IMR-90 (cell line): ENCODE results near the gene ZDHHC14. TPM values are rescaled to one million over a fixed set of nuclear protein-coding genes. Genes with fewer than 3 reads are reported as not detected.

Source experiments
- ATAC-seq: fragments of 200-7000 bp; cut with Tn5 transposase; 2 replicates; pipeline ENCODE4 v1.9.1; 2020; ENCODE audit warnings: low read depth, mild to moderate bottlenecking, moderate library complexity
- BruUV-seq: library from RNA; stranded (reverse); fragments of 400-500 nt; replicated peaks from 2 replicates; lab custom pipeline; 2021; lab: Mats Ljungman, UMichigan
- CTCF ChIA-PET: fragments of 300-600 bp; formaldehyde crosslinking; extraction: SDS; loops from one replicate; lab custom pipeline; 2021; ENCODE audit warnings: antibody characterized with exemption; lab: Yijun Ruan, JAX
- POLR2A ChIA-PET: fragments of 300-600 bp; sonication (Branson Sonifier 250); formaldehyde crosslinking; loops from one replicate; lab custom pipeline; 2022; ENCODE audit warnings: antibody characterized with exemption; ENCODE audit not compliant: unreplicated experiment; lab: Charles Lee
- DNase-seq: peaks from one replicate; pipeline ENCODE4 v3.0.0; 2013
- H2AFZ ChIP-seq: replicated peaks from 2 replicates; pipeline ENCODE3; 2013; ENCODE audit warnings: low read length, mild to moderate bottlenecking; ENCODE audit not compliant: poor library complexity
- H2AK5ac ChIP-seq: 2 replicates; pipeline ENCODE4 v1.6.1; 2013; ENCODE audit warnings: low read depth, low read length, inconsistent platforms
- H2AK9ac ChIP-seq: replicated peaks from 2 replicates; pipeline ENCODE3; 2013; ENCODE audit warnings: mild to moderate bottlenecking, low read depth, low read length, moderate library complexity; ENCODE audit not compliant: poor library complexity
- H2BK120ac ChIP-seq: 2 replicates; pipeline ENCODE4 v1.6.1; 2013; ENCODE audit warnings: low read depth, low read length, inconsistent platforms
- H2BK15ac ChIP-seq: 3 replicates; pipeline ENCODE4 v1.6.1; 2013; ENCODE audit warnings: low read depth, low read length, inconsistent platforms
- H2BK20ac ChIP-seq: 2 replicates; pipeline ENCODE4 v1.6.1; 2013; ENCODE audit warnings: low read depth, mild to moderate bottlenecking, inconsistent platforms, low read length, moderate library complexity
- H2BK5ac ChIP-seq: 2 replicates; pipeline ENCODE4 v1.6.1; 2013; ENCODE audit warnings: mild to moderate bottlenecking, low read depth, low read length, inconsistent platforms; ENCODE audit not compliant: poor library complexity, severe bottlenecking
- H3K14ac ChIP-seq: replicated peaks from 2 replicates; pipeline ENCODE4 v1.6.1; 2013; ENCODE audit warnings: low read depth, low read length, inconsistent platforms
- H3K18ac ChIP-seq: 2 replicates; pipeline ENCODE4 v1.6.1; 2013; ENCODE audit warnings: low read depth, low read length, control low read depth
- H3K23ac ChIP-seq: 2 replicates; pipeline ENCODE4 v1.6.1; 2013; ENCODE audit warnings: low read depth, low read length, inconsistent platforms
- H3K27ac ChIP-seq: 2 replicates; pipeline ENCODE4 v1.5.1; 2013; ENCODE audit warnings: mild to moderate bottlenecking, control low read depth, low read length; ENCODE audit not compliant: insufficient read depth
- H3K27me3 ChIP-seq: 2 replicates; pipeline ENCODE4 v1.6.1; 2013; ENCODE audit warnings: low read length; ENCODE audit not compliant: control insufficient read depth, insufficient read depth
- H3K36me3 ChIP-seq: 2 replicates; pipeline ENCODE4 v1.6.1; 2013; ENCODE audit warnings: low read length, mixed read lengths; ENCODE audit not compliant: control insufficient read depth, insufficient read depth
- H3K4ac ChIP-seq: 2 replicates; pipeline ENCODE4 v1.6.1; 2013; ENCODE audit warnings: low read depth, low read length, inconsistent platforms
- H3K4me1 ChIP-seq: 2 replicates; pipeline ENCODE4 v1.6.1; 2013; ENCODE audit warnings: low read length, mixed read lengths; ENCODE audit not compliant: control insufficient read depth, insufficient read depth
- H3K4me2 ChIP-seq: 2 replicates; pipeline ENCODE4 v1.6.1; 2013; ENCODE audit warnings: low read depth, mild to moderate bottlenecking, control low read depth, low read length, moderate library complexity
- H3K4me3 ChIP-seq: 2 replicates; pipeline ENCODE4 v1.5.1; 2013; ENCODE audit warnings: low read depth, mild to moderate bottlenecking, control low read depth, low read length, moderate library complexity; ENCODE audit not compliant: insufficient read depth
- H3K56ac ChIP-seq: 2 replicates; pipeline ENCODE4 v1.6.1; 2013; ENCODE audit warnings: low read length, inconsistent platforms; ENCODE audit not compliant: insufficient read depth; ENCODE audit errors: extremely low read depth
- H3K79me1 ChIP-seq, 2 experiments: 2 replicates each; pipeline ENCODE4 v1.6.1; 2013; ENCODE audit warnings: low read length in 2 of 2, inconsistent platforms in 1 of 2, low read depth in 1 of 2
- H3K9ac ChIP-seq: 2 replicates; pipeline ENCODE4 v1.6.1; 2013; ENCODE audit warnings: low read depth, low read length, control low read depth
- H3K9me1 ChIP-seq: 2 replicates; pipeline ENCODE4 v1.6.1; 2013; ENCODE audit warnings: low read length, inconsistent platforms; ENCODE audit not compliant: insufficient read depth
- H3K9me3 ChIP-seq: 2 replicates; pipeline ENCODE4 v1.6.1; 2013; ENCODE audit warnings: low read length; ENCODE audit not compliant: control insufficient read depth, insufficient read depth
- H4K20me1 ChIP-seq: 2 replicates; pipeline ENCODE4 v1.6.1; 2013; ENCODE audit warnings: low read length, inconsistent platforms; ENCODE audit not compliant: insufficient read depth
- H4K5ac ChIP-seq: 2 replicates; pipeline ENCODE4 v1.6.1; 2013; ENCODE audit warnings: mild to moderate bottlenecking, low read depth, low read length, control low read depth
- H4K8ac ChIP-seq, 2 experiments: 2 replicates each; pipeline ENCODE4 v1.6.1; 2013; ENCODE audit warnings: low read depth in 2 of 2, low read length in 2 of 2, control low read depth in 1 of 2, inconsistent platforms in 1 of 2
- H4K91ac ChIP-seq: 2 replicates; pipeline ENCODE4 v1.6.1; 2013; ENCODE audit warnings: low read depth, low read length, inconsistent platforms; ENCODE audit not compliant: insufficient read depth
- BHLHE40 ChIP-seq: fragments of 150-350 bp; IDR thresholded peaks from 2 replicates; pipeline ENCODE4 v1.6.1; 2016; ENCODE audit warnings: mild to moderate bottlenecking, low read depth, low read length
- CEBPB ChIP-seq: IDR thresholded peaks from 2 replicates; pipeline ENCODE4 v1.6.1; 2012; ENCODE audit warnings: low read depth, low read length, improper control_type of control experiment
- CHD1 ChIP-seq: IDR thresholded peaks from 2 replicates; pipeline ENCODE4 v1.6.1; 2012; ENCODE audit warnings: low read depth, low read length, improper control_type of control experiment
- CTCF ChIP-seq: conservative IDR thresholded peaks from 2 replicates; pipeline ENCODE4 v1.5.1; 2012; ENCODE audit warnings: mild to moderate bottlenecking, low read depth, low read length, improper control_type of control experiment
- ELK1 ChIP-seq: fragments of 150-350 bp; IDR thresholded peaks from 2 replicates; pipeline ENCODE4 v1.6.1; 2016; ENCODE audit warnings: low read depth, mild to moderate bottlenecking, low read length, moderate library complexity, borderline replicate concordance
- FOS ChIP-seq: fragments of 150-350 bp; IDR thresholded peaks from 2 replicates; pipeline ENCODE4 v1.6.1; 2016; ENCODE audit warnings: low read depth, low read length
- MAFK ChIP-seq: IDR thresholded peaks from 2 replicates; pipeline ENCODE4 v1.6.1; 2012; ENCODE audit warnings: low read depth, low read length, improper control_type of control experiment
- MAZ ChIP-seq: IDR thresholded peaks from 2 replicates; pipeline ENCODE4 v1.6.1; 2012; ENCODE audit warnings: low read depth, mild to moderate bottlenecking, low read length, improper control_type of control experiment, moderate library complexity, borderline replicate concordance
- MXI1 ChIP-seq: IDR thresholded peaks from 2 replicates; pipeline ENCODE4 v1.6.1; 2012; ENCODE audit warnings: low read depth, mild to moderate bottlenecking, low read length, moderate library complexity, borderline replicate concordance
- NFE2L2 ChIP-seq: fragments of 150-350 bp; IDR thresholded peaks from 2 replicates; pipeline ENCODE4 v1.6.1; 2016; ENCODE audit warnings: low read depth, mild to moderate bottlenecking, low read length
- POLR2A ChIP-seq: IDR thresholded peaks from 2 replicates; pipeline ENCODE4 v1.6.1; 2012; ENCODE audit warnings: mild to moderate bottlenecking, low read depth, low read length
- RAD21 ChIP-seq: IDR thresholded peaks from 2 replicates; pipeline ENCODE4 v1.6.1; 2012; ENCODE audit warnings: low read length, improper control_type of control experiment
- RCOR1 ChIP-seq: IDR thresholded peaks from 2 replicates; pipeline ENCODE4 v1.6.1; 2012; ENCODE audit warnings: mild to moderate bottlenecking, low read length, improper control_type of control experiment; ENCODE audit not compliant: insufficient replicate concordance
- RFX5 ChIP-seq: IDR thresholded peaks from 2 replicates; pipeline ENCODE4 v1.8.0; 2012; ENCODE audit warnings: low read depth, mild to moderate bottlenecking, low read length, moderate library complexity
- SMC3 ChIP-seq: fragments of 150-350 bp; IDR thresholded peaks from 2 replicates; pipeline ENCODE4 v1.6.1; 2016; ENCODE audit warnings: low read depth, mild to moderate bottlenecking, antibody characterized with exemption, low read length, moderate library complexity
- USF2 ChIP-seq: fragments of 150-350 bp; IDR thresholded peaks from 2 replicates; pipeline ENCODE4 v1.6.1; 2017; ENCODE audit warnings: mild to moderate bottlenecking, antibody characterized with exemption, low read length, low read depth
- WGBS, 2 experiments: methylation state at CpG; one replicate each; pipeline versions ENCODE4 v1.1.5 to v1.1.7; 2013; ENCODE audit warnings: missing lambda C conversion rate in 2 of 2; ENCODE audit not compliant: insufficient read length in 1 of 2; ENCODE audit errors: extremely low coverage in 2 of 2; 5-methylcytosine and 5-hydroxymethylcytosine counted together
- dilution Hi-C: fragments of 300-500 bp; cut with HindIII; formaldehyde crosslinking; loops from one replicate; pipeline ENCODE4 v1.14.3; 2018; ENCODE audit warnings: low sequenced_read_pairs; ENCODE audit not compliant: unreplicated experiment
- in situ Hi-C: fragments of 300-500 bp; cut with MboI; formaldehyde crosslinking; loops from 3 replicates; pipeline ENCODE4 v1.14.3; 2019; ENCODE audit warnings: low sequenced_read_pairs, inconsistent platforms, mixed read lengths
- intact Hi-C: fragments of 100-400 bp; cut with micrococcal nuclease; formaldehyde crosslinking; loops from 2 replicates; pipeline ENCODE4 v1.10.0; 2022
- polyA plus RNA-seq, 3 experiments: library from polyadenylated mRNA; depleted of rRNA; stranded (reverse); fragments of >200 nt; gene quantifications; 2 replicates each; pipeline ENCODE4 v1.2.3, GENCODE V29; 2012; ENCODE audit warnings: low replicate concordance in 1 of 3
- total RNA-seq: library from RNA; depleted of rRNA; stranded (reverse); fragments of >200 nt; gene quantifications from 2 replicates; pipeline ENCODE4 v1.2.3, GENCODE V29; 2012

ZDHHC14 gene
- total and polyA plus RNA-seq, 2 of the 4 experiments (the other 2 are of a cell fraction): 0.90 to 2.0 TPM

DNA sequence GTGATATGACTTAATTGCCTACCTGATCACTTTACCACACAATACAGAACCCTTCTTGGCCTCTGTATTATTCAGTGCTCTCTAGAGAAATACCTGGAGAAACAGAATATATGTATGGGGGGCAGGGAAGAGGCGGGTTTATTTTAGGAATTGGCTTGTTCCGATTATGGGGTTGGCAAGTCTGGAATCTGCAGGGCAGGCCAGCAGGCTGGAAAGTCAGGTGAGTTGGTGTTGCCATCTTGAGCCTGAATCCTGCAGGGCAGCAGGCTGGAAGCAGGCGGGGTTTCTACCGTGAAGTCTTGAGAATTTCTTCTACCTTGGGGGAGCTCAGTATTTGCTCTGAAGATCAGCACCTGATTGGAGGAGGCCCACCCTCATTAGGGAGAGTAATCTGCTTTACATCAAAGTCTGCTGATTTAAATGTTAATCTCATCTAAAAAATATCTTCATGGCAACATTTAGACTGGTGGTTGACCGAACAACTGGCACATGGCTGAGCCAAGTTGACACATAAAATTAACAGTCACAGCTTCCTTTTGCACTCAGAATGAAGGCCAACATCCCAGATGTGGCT lies 193.9 kb downstream of the ZDHHC14 start:
- H3K14ac ChIP-seq: no peak overlapping the region

More for the DNA sequence above, 193.9 kb downstream of the ZDHHC14 start:
- Histone ChIP-seq H3K27ac (no peak overlapping the region), H2AK9ac (no peak overlapping the region), H3K27me3 (no peaks in the 10 kb centered on the region), H2BK120ac (no peak overlapping the region), H4K20me1 (no peaks in the 10 kb centered on the region), H3K79me1 (no peaks in the 10 kb centered on the region), H3K4me1 (no peaks in the 10 kb centered on the region), H3K4ac (no peak overlapping the region), H3K9ac (no peak overlapping the region), H2BK5ac (no peak overlapping the region), H2AK5ac (no peak overlapping the region), H4K5ac (no peak overlapping the region), H3K4me2 (no peak overlapping the region), H3K18ac (no peak overlapping the region), H2BK15ac (no peak overlapping the region), H3K56ac (no peak overlapping the region), H3K9me3 (no peaks in the 10 kb centered on the region), H4K8ac (no peak overlapping the region), H2BK20ac (no peak overlapping the region), H4K91ac (no peak overlapping the region), H3K36me3 (no peaks in the 10 kb centered on the region), H3K23ac (no peak overlapping the region), H3K4me3 (no peak overlapping the region), H2AFZ (no peak overlapping the region), H3K9me1 (0 out of 2 replicates have a peak, but pooled peaks cover 2% of the 10 kb centered on the region)
- no peak for ATAC-seq
- ChIA-PET POLR2A (no interaction called here), CTCF (interaction anchor here (1.0 kb wide), 1 partner anchor 12 kb away, joined by 5 read pairs; no protein-coding TSS in a partner anchor)
- intact Hi-C loops: no loop called here
- BruUV-seq: no TSS peak
- dilution Hi-C loops: no loop called here
- TF ChIP-seq RCOR1 (no peak), MAZ (no peak), MAFK (no peak), USF2 (no peak), FOS (no peak), MXI1 (no peak), RFX5 (no peak), ELK1 (no peak), CEBPB (no peak), SMC3 (no peak), CTCF (no peak), CHD1 (no peak), POLR2A (no peak), NFE2L2 (no peak), BHLHE40 (no peak), RAD21 (no peak)
- in situ Hi-C loops: no loop called here
- WGBS, 2 experiments: no CpG with 5 or more reads among the region's 5 CpGs
- no peak for DNase-seq
